Spleen (tissue), 11 donors: ENCODE measurements around the gene HOXB2. TPM values are rescaled to one million over a fixed set of nuclear protein-coding genes. Genes with fewer than 3 reads are reported as not detected.
A peak's percentile ranks its signal among the peaks of the same experiment; 100 is the strongest.

Experiments
- DNase-seq: peaks from one replicate; pipeline ENCODE4 v3.0.0-alpha.2; 2020
- H3K27ac ChIP-seq, 8 donors: fragments of 200-600 bp; sonication (generic) in 7 of 8; 1 replicate in 4 of 8; 2 replicates in 4 of 8; pipeline versions ENCODE4 v1.5.0 to v1.8.0; 2016 to 2021; ENCODE audit warnings: inconsistent platforms in 4 of 8, mild to moderate bottlenecking in 4 of 8, moderate library complexity in 1 of 8
- H3K27me3 ChIP-seq, 7 donors: fragments of 200-600 bp; sonication (generic) in 6 of 7; replicated peaks in 1 of 7; 1 replicate in 4 of 7; 2 replicates in 3 of 7; pipeline versions ENCODE4 v1.5.0 to v1.8.0; 2016 to 2021; ENCODE audit warnings: inconsistent platforms in 3 of 7, mild to moderate bottlenecking in 1 of 7
- H3K36me3 ChIP-seq, 6 donors: fragments of 200-600 bp; sonication (generic) in 5 of 6; 1 replicate in 4 of 6; 2 replicates in 2 of 6; pipeline versions ENCODE4 v1.5.0 to v1.8.0; 2016 to 2021; ENCODE audit warnings: inconsistent platforms in 2 of 6
- H3K4me1 ChIP-seq, 6 donors: fragments of 200-600 bp; sonication (generic) in 5 of 6; 1 replicate in 3 of 6; 2 replicates in 3 of 6; pipeline versions ENCODE4 v1.5.0 to v1.8.0; 2016 to 2021; ENCODE audit warnings: inconsistent platforms in 3 of 6
- H3K4me3 ChIP-seq, 8 donors: fragments of 200-600 bp; sonication (generic) in 7 of 8; 1 replicate in 4 of 8; 2 replicates in 4 of 8; pipeline versions ENCODE4 v1.5.0 to v1.8.0; 2016 to 2021; ENCODE audit warnings: inconsistent platforms in 4 of 8, mild to moderate bottlenecking in 4 of 8, moderate library complexity in 2 of 8
- H3K9me3 ChIP-seq, 8 donors: fragments of 200-600 bp; sonication (generic) in 7 of 8; 1 replicate in 4 of 8; 2 replicates in 4 of 8; pipeline versions ENCODE4 v1.5.0 to v1.8.0; 2016 to 2021; ENCODE audit warnings: inconsistent platforms in 4 of 8
- CTCF ChIP-seq, 11 experiments: fragments of 200-600 bp in 7 of 11; fragments of 450-650 bp in 4 of 11; sonication (generic) in 4 of 11; IDR thresholded peaks in 8 of 11; conservative IDR thresholded peaks in 3 of 11; 1 replicate in 7 of 11; 2 replicates in 4 of 11; pipeline versions ENCODE4 v1.4.0 to v1.8.0; 2016 to 2021; ENCODE audit warnings: antibody characterized with exemption in 11 of 11, inconsistent platforms in 4 of 11, mild to moderate bottlenecking in 1 of 11
- POLR2A ChIP-seq, 3 donors: fragments of 450-650 bp; IDR thresholded peaks; one replicate each; pipeline ENCODE4 v1.5.1; 2017; ENCODE audit warnings: antibody characterized with exemption in 3 of 3, mild to moderate bottlenecking in 1 of 3
- POLR2AphosphoS5 ChIP-seq, 3 donors: sonication (generic); formaldehyde crosslinking; IDR thresholded peaks; one replicate each; pipeline ENCODE4 v1.5.1; 2017; ENCODE audit warnings: antibody characterized with exemption in 3 of 3
- WGBS, 5 donors: extraction: QIAGEN DNeasy Blood & Tissue Kit in 3 of 5; methylation state at CpG; one replicate each; pipeline versions ENCODE4 v1.1.5 to v1.1.7; 2013 to 2018; 5-methylcytosine and 5-hydroxymethylcytosine counted together
- intact Hi-C: fragments of 100-400 bp; cut with DNase I; formaldehyde crosslinking; loops from one replicate; pipeline ENCODE4 v1.15.0; 2023; ENCODE audit warnings: low total_unique reads
- polyA plus RNA-seq, 3 donors: library from polyadenylated mRNA; stranded (reverse); fragments of 200-250 nt; gene quantifications; one replicate each; pipeline ENCODE4 v1.2.1, GENCODE V29; 2013
- total RNA-seq, 7 donors: library from RNA; depleted of rRNA in 3 of 7; stranded (reverse); fragments of >200 nt in 3 of 7; fragmentation: NEBNext Ultra II Directional in 4 of 7; extraction: Animal tissue kit (Norgen Biotek cat#: 25700) in 4 of 7; gene quantifications; one replicate each; pipeline versions ENCODE4 v1.1.0 to v1.2.1, GENCODE V29; 2016 to 2021
- donor health status: healthy with polysubstance abuse.
- donor health status: DM: no; HTN: no; CAD: no; lungs with moderate emphysema.
- donor health status: DM: no; HTN: no; CAD: no.
- donor health status: Bipolar disorder and iron deficiency.
- donor health status: healthy.
- donor health status: DM: no; HTN: no; CAD: no.
- donor health status: DM: yes; HTN: yes; CAD: no.

Gene HOXB2
- total and polyA plus RNA-seq, 10 donors = 5.9 to 21.9 (median 8.8) TPM

DNA sequence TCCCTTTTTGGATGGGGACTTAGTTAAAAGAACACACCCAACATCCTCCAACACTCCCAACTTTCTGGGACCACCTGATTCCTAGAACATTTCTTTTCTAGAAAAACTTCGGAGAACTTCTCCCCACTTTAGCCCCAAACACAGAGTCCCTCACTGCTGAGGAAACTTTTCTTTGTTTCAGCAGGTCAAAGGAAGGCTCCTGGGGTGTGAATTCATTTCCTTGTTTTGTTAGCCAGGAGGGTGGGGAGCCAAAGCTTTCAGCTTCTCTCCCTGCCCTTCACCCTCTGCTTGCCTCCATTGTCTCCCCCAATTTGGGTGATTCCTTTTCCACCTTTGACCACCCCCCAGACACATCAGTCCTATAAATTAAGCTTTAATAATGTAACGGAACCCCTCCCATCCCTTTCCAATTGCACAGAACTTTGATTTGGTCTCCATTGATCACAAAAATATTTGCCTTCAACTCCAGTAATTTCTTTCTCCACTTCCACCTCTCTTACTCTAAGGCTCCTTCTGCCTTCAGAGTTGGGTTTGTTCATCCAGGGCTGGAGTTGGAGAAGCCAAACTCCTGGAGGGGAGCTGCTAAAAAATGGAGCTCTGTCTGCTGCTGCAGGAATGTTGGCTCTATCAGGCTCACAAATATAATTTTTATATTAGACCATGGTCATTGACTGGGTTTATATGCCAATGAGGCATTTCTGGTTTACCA is 22.9 kb upstream of the HOXB2 start:
- Histone ChIP-seq H3K9me3 (no peaks in the 10 kb centered on the region), H3K4me3 (no peak overlapping the region), H3K27me3 (peaks cover 0 to 82% (median 18%) of the 10 kb centered on the region in 7 donors), H3K4me1 (peaks cover 0 to 67% (median 10%) of the 10 kb centered on the region in 6 donors), H3K36me3 (no peaks in the 10 kb centered on the region), H3K27ac (peak overlapping the region in 6 of 8 donors; percentile 27 to 89 (median 76))
- intact Hi-C loops = no loop called here
- WGBS, 5 donors = 77 to 82% (median 80%) methylated on average over 2 of the region's 2 CpGs
- TF ChIP-seq POLR2AphosphoS5 (IDR thresholded peaks at IDR 0.05) = no peak
- no peak for TF ChIP-seq POLR2A (IDR thresholded peaks at IDR 0.05)
- TF ChIP-seq CTCF (IDR thresholded peaks at IDR 0.05 in 8 of 11, conservative IDR thresholded peaks at IDR 0.05 in 3 of 11) = no peak
- DNase-seq = no peak

DNA sequence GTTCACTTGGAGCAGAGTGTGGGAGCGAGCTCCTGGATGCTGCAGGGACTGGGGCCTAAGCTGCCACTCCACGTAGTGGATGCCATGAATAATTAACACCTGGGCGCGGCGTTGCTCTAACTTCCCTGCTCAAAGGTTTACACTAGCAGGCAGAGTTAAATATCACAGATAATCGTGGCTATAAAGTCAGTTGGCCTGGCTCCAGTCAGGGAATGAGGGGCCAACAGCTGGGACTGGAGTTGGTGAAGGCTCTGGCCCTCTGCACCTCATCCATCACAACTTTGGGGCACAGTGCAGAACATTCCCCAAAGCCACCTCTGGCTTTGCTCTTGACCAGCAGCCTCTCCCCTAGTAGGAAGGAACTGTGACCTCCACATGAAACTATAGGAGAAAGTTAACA is 22.3 kb upstream of the HOXB2 start:
- H3K27ac ChIP-seq = peak overlapping the region in 4 of 8 donors; percentile 68 to 89 (median 84)
- H3K27me3 ChIP-seq = peaks cover 0 to 86% (median 18%) of the 10 kb centered on the region in 7 donors
- no peak for TF ChIP-seq POLR2AphosphoS5 (IDR thresholded peaks at IDR 0.05)
- TF ChIP-seq CTCF (IDR thresholded peaks at IDR 0.05 in 8 of 11, conservative IDR thresholded peaks at IDR 0.05 in 3 of 11) = no peak
- TF ChIP-seq POLR2A (IDR thresholded peaks at IDR 0.05) = no peak
- WGBS, 5 donors = 70 to 87% (median 81%) methylated on average over 5 to 6 of the region's 6 CpGs
- H3K4me1 ChIP-seq = peaks cover 0 to 64% (median 10%) of the 10 kb centered on the region in 6 donors
- no peaks in the 10 kb centered on the region for H3K36me3 ChIP-seq
- no peak for DNase-seq
- no peaks in the 10 kb centered on the region for H3K9me3 ChIP-seq
- H3K4me3 ChIP-seq = no peak overlapping the region
- intact Hi-C loops = no loop called here

DNA sequence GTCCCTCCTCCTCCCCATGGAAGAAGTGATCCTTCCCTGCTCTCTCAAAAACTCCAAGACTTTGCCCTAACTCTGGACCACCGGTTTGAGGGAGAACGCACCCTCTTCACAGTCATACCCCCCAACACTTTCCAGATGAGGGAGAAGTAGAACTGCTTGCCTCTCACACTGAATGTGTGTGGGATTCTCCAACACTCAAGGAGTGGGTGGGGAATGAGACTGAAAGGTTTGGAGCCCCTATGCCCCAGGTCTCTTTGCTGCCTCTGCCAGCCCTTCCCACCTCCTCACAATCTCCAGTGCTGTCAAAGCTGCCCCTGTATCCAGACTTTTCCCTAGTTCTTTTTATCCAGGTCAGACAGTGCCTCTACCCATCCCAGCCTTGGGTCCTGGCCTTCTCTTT is 21.8 kb upstream of the HOXB2 start:
- Histone ChIP-seq H3K9me3 (no peaks in the 10 kb centered on the region), H3K27me3 (peaks cover 0 to 90% (median 18%) of the 10 kb centered on the region in 7 donors), H3K27ac (peak overlapping the region in 4 of 8 donors; percentile 68 to 89 (median 84)), H3K4me1 (peaks cover 0 to 64% (median 13%) of the 10 kb centered on the region in 6 donors), H3K36me3 (no peaks in the 10 kb centered on the region), H3K4me3 (no peak overlapping the region)
- TF ChIP-seq POLR2A (IDR thresholded peaks at IDR 0.05) = no peak
- TF ChIP-seq CTCF (IDR thresholded peaks at IDR 0.05 in 8 of 11, conservative IDR thresholded peaks at IDR 0.05 in 3 of 11) = no peak
- TF ChIP-seq POLR2AphosphoS5 (IDR thresholded peaks at IDR 0.05) = no peak
- DNase-seq = no peak
- intact Hi-C loops = no loop called here
- WGBS, 5 donors = 41 to 62% (median 48%) methylated on average over 2 of the region's 2 CpGs

GRCh38 chr17:48565925-48566710 is 21.2 kb upstream of the HOXB2 start:
- DNase-seq = no peak
- no peaks in the 10 kb centered on the region for H3K9me3 ChIP-seq
- intact Hi-C loops = no loop called here
- peak overlapping the region in 5 of 8 donors; percentile 68 to 89 (median 72) for H3K27ac ChIP-seq
- peaks cover 0 to 69% (median 15%) of the 10 kb centered on the region in 6 donors for H3K4me1 ChIP-seq
- H3K36me3 ChIP-seq = no peaks in the 10 kb centered on the region
- no peak for TF ChIP-seq POLR2AphosphoS5 (IDR thresholded peaks at IDR 0.05)
- TF ChIP-seq CTCF (IDR thresholded peaks at IDR 0.05 in 8 of 11, conservative IDR thresholded peaks at IDR 0.05 in 3 of 11) = no peak
- TF ChIP-seq POLR2A (IDR thresholded peaks at IDR 0.05) = no peak
- no peak overlapping the region for H3K4me3 ChIP-seq
- WGBS, 5 donors = 72 to 89% (median 76%) methylated on average over 4 of the region's 4 CpGs
- peaks cover 0 to 93% (median 18%) of the 10 kb centered on the region in 7 donors for H3K27me3 ChIP-seq
